C1 segment of cervical spinal cord (tissue), 14 donors: ENCODE measurements around the gene HS6ST1.
A peak's percentile ranks its signal among the peaks of the same experiment; 100 is the strongest.

Source experiments
- DNase-seq, 14 donors: peaks; one replicate each; lab custom pipeline; 2025; lab: John Stamatoyannopoulos, UW

HS6ST1 gene, protein sequence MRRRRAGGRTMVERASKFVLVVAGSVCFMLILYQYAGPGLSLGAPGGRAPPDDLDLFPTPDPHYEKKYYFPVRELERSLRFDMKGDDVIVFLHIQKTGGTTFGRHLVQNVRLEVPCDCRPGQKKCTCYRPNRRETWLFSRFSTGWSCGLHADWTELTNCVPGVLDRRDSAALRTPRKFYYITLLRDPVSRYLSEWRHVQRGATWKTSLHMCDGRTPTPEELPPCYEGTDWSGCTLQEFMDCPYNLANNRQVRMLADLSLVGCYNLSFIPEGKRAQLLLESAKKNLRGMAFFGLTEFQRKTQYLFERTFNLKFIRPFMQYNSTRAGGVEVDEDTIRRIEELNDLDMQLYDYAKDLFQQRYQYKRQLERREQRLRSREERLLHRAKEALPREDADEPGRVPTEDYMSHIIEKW

DNA sequence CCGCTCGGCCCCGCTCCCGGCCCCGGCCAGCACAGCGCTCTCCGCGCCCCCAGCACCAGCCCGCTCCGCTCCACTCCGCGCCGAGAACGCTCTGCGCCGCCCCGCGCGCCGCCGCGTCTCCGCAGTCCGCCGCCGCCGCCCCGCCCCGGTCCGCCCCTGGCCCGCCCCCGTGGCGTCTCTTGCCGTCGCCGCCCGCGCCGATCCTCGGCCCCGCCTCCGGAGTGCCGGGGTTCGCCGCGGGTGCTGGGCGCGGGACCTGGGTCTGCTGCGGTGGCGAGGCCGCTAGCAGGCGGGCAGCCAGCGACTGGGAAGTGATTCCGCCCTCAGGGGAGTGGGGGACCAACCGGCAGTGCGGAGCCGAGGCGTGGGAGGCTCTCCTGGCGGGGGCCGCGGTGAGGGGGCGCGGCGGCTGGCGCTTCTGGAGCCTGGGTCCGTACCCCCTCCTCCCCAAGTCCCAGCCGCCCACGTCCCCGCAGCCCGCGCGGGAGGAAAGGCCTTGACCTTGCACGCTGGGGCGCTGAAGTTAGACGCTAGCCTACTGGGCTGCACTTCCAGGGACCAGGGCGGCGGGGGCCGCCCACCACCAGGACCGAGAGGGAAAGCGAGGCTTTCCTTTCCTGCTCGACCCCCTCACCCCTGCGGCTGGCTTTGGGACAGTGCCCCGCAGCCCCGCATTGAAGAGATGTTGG lies at the start of gene HS6ST1:
Gene HS6ST1 (minus strand): TSS at position 93 of the 689 bp plus-strand sequence. CDS start 305 bp downstream, outside the sequence.
- DNase-seq: peak in 12 of 14 donors; percentile 55 to 93 (median 78)

DNA sequence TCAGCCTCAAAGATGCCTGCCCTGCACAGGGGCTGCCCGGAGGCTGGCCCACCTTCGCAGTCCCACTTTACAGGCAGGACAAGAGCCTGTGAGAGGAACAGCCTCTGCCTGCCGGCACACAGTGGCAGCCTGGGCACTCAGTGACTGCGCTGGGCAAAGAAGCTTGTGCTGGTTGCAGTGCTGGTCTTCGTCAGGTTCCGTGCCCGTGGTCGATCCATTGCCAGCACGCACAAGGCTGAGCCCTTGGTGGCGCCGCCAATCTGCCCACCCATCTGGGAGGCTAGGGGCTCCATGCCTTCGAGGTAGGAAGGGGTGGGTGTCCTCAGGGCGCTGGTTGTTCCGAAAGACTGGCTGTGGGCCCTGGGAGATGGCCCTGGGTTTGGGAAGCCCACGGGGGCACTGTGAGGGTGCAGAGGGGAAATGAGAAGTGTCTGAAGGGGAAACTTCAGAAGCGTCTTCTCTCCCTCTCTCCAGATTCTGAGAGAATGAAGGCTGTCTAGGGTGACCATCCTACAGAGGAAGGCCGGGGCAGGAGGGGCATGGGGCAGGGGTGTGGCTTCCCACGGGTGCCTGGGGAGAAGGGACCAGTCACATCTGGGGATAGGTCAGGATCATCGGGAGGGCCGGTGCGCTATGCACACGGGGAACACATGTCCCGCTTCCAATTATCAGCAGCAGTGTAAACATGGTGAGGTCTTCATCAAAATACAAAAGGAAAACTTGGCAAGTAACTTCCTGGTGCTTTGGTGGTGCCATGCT lies 49.1 kb upstream of the HS6ST1 start:
- no peak for DNase-seq

DNA sequence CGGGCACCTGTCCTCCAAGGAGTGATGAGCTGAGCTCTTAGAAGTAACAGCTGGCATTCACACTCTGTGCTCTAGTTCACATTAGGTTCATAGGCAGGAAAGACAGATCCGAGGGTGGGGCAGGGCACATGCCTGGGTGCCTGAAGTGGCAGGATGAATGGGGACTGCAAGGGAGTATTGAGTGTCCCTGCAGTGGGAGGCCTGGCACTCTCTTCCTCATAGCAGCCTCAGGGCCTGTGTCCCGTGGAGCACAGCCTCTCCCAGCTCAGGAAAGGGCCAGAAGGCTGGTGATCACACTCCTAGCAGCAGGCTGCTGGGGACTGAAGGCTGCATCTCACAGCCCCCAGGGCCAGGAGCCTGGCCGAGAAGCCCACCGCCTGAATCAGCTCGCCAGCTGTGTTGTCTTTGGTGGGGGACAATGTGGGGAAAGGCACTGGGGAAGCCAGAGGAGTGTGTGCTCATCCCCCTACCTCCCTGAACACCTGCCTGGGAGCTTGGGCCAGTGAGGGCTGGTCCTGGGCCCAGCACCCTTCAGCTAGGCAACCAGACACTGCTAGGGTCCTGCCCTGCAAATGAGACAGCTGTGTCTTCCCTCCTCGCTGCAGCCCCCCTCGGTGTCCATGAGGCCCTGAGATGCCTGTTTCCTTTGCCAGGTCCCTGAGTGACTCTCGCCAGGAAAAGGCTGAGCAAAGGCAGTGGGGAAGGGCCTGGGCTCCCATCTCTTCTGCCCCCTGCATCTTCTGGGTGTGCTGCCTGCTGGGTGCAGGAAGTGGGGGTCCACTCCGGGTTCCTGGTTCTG lies 48.2 kb upstream of the HS6ST1 start:
- DNase-seq: no peak

DNA sequence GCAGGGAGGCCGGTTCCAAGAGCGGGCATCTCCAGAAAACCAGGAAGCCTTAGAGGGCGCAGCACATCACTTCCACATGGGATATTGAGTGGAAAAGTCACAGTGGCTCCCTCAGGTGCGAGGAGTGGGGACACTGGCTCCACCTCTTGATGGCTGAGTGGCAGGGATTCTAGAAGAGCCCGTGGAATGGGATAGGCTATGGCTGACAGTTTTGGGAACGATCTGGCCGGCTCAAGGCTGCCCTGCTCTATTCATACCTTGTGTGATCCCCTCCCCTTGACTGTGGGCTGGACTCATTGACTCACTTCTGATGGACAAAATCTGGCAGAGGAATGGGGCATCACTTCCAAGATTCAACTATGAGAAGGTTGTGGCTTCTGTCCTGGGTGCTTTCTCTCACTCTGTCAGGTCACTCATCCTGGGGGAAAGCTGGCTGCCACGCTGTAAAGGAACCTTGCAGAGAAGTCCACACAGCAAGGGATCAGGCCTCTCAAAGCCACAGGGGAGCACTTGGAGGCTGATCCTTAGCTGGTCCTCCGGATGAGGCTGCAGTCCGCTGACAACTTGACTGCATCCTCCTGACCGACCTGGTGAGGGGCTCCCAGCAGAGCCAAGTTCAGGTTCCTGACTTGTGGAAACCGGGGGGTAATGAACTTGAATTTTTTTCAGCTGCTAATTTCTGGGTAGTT lies 46.7 kb upstream of the HS6ST1 start:
- no peak for DNase-seq

DNA sequence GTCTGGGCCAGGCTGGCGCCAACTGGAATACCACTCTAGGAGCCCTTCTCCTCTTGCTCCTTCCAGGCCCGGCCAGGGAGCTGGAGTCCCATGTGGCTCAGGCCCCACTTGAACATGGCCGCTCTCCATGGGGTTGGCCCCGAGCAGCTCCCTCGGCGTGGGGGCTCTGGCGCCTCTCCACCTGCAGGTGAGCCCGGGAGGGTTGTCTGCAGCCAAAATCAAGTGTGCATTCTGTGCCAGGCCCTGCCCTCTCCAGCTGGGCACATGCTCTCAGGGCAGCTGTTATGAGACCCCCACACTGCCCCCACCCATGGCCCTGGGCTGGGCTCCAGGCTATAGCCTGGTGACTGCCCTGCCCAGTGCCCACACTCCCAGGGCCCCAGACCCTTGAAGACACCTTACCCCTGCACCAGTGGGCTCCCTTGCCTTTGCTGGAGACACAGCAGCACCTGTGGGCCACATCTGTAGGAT lies 45.8 kb upstream of the HS6ST1 start:
- no peak for DNase-seq

DNA sequence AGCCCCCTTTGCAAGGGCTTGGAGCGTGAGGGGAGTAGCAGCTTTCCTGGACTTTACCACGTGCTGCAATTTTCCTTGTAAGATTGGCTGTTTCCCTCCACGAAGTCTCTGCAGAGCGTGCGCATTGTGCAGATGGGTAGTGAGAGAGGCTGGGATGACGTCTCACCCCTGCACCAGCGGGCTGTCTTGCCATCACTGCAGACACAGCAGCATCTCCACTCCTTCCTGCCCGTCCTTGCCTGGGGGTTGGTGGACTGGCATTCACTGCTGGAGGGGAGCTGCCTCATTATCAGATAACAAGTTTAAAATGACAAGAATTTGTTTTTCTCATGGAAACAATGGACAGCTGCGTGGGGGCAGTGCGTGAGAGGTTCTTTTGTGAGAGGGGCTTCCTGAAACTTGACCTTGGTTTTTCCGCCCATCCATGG lies 45.3 kb upstream of the HS6ST1 start:
- DNase-seq: no peak

DNA sequence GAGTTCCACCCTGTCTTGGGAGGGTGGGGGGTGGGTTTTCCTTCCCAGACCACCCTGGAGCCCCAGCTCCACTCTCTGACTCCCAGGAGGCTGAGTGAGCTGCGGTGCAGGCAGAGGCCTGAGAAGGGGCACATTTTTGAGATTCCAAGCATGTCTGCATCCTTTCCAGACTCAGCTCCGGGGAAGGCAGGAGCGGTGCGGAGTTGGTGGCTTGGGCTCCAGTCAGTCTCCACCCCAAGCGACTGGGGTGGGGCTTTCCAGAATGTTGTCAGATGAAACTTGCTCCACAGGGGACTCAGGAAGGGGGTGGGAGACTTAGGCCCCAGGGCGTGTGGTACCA lies 44.2 kb upstream of the HS6ST1 start:
- no peak for DNase-seq

DNA sequence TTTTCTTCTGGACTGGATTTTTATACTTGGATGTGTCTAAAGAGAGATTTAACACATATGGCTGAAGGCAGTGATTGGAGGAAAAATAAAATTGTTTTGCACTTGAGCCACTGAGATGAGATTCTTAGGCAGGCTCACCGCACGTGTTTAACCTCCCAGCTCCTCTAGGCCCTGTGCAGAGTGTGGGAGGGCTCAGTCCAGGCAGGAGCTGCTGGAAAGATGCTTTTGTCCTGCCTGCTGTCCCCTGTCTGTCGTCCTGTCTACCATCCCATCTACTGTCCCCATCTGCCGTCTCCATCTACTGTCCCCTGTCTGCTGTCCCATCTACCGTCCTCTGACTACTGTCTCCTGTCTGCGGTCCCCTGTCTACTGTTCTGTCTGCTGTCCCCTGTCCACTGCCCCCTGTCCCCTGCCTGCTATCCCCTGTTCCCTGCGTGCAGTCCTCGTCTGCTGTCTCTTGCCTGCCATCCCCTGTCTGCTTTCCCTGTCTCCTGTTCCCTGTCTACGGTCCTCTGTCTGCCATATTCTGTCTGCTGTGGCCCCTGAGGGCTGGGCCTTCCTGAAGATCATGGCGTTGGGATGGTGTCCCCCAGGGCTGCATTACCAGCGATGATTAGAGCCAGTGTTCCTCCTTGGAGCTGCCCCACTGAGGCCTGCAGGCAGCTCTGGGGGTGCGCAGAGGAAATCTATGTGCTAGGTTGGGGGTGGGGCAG lies 43.7 kb upstream of the HS6ST1 start:
- DNase-seq: no peak

DNA sequence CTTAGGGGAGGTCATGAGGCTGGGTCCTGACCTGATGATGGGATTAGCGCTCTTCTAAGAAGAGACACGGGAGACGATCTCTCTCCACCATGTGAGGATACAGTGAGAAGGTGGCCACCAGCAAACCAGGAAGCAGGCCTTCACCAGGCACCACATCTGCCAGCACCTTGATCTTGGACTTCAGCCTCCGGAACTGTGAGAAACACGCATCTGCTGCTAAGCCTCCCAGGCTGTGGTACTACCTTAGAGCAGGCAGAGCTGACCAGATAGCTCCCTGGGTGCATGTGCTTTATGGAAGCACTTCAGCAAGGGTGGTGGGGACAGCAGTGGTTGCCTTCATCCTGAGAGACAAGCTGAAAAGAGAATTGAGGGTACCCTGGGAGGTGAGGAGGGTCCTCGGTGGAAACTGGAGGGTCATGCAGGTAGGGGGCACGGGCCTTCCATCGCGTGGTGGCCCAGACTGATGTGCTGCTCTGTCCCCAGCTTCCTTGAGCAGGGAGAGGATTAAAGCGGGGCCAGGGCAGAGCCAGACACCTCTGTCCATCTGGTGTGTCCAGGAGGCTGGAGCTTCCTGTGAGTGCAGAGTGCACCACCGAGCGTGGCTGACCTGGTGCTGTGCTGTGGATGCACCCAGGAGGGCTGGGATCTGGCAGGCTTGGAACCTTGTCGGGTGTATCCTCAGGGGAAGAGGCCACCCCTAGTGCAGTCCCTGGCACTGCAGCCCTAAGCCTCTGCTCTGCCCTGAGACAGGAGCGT lies 42.9 kb upstream of the HS6ST1 start:
- no peak for DNase-seq

DNA sequence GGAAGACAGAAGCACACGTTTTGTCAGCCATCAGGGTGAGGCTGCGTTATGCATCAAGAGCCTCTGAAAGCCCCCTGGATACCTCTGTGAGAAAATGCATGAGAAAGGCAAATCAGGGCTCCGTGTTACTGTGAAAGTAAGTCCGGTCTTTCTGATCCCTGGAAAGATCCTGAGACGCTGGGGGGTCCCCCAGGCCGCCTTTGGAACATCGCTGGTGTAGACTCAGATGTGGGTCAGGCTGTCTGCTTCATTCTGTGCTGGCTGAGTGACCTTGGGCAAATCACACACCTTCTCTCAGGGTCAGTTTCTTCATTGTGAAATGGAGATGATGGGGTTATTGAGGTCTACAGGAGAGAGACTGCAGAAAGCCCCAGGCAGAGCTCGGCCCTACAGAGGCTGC lies 42.0 kb upstream of the HS6ST1 start:
- DNase-seq: no peak

DNA sequence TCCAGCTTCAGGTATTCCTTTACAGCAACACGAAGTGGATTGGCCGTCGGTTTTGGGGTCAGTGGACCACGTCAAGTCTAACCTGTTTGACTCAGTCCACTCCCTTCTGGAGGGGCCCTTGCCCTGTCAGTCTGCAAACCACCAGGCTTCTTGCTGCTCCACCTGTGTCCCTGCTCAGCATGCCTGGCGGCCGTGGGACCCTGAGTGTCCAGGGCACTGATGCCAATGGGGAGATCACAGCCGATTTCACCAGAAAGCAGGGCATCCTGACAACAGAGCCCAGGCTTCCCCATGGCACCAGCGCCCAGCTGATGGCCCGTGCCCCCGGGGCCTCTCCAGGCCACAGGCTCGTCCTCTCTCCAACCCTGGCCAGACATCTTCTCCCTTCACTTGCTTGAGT lies 41.2 kb upstream of the HS6ST1 start:
- DNase-seq: no peak

DNA sequence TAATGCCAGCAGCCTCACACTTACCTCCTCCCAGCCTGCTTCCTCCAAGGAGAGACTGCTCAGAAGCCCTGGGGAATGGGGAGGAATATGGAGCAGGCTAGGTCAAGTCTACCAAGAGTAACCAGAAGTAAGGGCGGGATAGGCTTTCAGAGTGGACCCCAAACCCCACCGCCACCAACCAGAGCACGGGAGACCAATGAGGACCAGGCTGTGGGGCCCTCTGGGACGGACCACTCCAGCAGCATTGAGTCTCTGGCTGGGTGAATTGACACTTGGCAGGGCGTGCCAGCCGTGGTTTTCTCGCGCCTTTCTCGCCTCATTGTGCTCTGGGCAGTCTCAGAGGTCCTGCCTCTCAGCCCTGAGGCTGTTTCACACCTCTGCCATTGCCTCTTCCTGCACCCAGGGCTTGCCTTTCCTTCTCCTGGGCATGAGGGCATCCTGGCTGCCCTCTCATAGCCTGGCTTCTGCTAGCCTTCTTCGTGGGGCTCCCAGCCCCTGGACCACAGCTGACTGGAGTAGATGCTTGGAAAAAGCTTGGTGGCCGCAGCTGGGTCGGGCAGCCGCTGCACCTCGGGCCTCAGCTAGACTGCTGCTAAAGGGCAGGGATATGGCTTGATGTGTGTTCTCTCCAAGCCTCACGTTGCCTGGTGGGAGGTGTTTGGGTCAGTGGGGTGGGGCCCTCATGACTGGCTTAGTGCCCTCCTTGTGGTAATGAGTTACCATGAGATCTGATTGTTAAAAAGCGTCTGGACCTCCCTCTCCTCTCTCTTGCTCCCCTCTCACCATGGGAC lies 40.5 kb upstream of the HS6ST1 start:
- DNase-seq: no peak

DNA sequence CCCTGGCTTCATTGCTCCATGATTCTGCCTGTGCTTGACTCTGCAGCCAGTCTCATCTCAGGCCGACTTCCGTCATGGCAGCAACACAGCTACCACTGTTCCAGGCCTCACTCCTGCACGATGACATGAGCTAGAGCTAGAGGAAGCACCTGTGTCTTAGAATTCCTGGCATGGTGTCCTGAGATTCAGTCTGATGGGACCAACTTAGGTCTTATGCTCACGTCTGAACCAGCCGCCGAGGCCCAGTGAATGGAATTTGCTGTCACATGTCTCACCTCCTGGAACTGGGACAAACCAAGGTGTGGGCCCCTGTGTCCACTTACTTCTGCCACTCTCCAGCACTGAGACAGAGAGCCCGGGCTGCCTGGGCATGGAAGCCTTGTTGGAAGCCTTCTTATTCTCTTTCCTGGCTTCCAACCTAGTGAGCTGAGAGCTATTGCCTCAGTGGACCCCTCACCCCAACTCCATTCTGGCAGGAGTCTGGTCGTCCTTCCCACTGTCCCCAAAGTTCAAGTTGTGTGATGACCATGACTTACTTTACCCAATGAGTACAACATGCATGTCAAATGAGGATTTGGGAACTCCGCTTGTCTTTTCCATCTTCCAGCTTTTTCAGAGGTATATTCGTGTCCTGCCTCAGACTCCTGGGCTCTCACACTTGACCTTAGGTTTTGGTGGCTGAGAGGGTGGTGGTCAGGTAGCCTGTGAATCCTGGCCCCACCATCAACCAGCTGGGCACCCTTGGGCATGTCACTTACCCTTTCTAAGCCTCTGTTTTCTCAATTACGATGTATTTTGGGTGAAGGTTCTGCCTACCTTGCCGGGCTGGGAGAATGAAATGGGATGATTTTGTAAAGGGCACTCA lies 39.1 kb upstream of the HS6ST1 start:
- DNase-seq: no peak

DNA sequence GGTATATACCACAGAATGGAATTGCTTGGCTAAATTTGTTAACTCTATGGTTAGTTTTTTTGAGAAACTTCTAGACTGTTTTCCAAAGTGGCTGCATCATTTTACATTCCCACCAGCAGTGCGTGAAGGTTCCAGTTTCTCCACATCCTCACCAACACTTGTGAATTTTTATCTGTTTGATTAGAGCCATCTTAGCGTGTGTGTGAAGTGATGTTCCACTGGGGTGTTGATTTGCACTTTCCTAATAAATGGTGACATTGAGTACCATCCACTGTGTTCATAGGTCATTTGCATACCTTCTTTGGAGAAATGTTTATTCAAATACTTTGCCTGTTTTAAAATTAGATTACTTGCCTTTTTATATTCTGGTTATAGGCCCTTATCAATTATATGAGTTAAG lies 37.5 kb upstream of the HS6ST1 start:
- no peak for DNase-seq

DNA sequence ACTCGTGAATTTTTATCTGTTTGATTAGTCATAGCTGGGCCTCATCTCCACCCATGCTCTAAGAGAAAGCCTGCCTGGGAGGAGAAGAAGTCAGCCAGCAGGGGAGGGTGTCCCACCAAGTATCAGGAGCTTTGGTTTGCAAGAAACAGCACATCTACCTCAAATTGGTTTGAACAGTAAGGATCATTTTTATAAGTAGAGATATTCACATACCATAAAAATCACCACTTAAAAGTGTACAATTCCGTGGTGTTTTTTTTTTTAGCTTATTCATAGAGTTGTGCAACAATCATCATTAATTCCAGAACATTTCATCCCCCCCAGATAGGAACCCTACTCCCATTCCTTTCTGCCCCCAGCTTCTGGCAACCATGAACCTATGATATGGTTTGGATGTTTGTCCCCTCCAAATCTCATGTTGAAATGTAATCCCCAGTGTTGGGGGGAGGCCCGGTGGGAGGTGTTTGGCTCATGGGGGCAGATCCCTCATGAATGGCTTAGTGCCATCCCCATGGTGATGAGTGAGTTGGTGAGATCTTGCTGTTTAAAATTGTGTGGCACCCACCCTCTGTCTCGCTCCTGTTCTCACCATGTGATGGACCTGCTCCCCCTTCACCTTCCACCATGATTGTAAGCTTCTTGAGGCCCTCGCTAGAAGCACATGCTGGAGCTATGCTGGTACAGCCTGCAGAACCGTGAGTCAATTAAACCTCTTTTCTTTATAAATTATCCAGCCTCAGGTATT lies 36.2 kb upstream of the HS6ST1 start:
- no peak for DNase-seq

DNA sequence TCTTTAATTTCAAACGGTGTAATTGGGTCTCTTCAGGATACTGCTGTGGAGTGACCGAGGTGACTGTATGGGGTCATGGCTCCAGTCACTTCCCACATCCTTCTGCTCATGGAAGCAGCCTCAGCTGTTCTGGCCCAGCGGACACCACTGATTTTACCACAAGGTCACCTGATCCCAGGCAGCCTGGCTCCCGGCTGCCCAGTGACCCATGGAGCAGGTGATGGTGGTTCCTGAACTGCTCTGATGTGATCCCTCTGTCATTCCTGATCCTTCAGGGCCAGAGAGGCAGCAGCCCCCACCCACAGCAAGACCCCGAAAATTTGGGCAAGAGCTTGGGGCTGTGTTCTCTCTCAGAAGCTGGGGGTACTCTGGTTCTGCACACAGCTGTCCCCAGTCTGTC lies 35.5 kb upstream of the HS6ST1 start:
- no peak for DNase-seq

DNA sequence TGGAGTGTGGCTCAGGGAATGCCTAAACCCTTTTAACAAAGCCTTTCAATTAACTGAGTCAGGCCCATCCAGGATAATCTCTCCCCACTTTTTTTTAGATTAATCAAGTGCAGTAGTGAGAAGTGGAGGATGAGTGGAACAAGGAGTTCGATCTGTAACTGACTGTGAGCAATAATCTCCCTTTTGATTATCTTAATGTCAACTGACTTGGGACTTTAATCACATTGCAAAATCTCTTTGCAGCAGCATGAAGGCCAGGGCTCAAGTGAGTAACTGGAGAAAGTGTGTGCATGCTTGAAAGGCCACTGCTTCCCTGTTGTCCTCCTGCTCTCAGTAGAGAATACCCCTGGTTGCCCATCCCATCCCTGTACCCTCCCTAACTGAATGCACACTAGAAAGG lies 32.1 kb upstream of the HS6ST1 start:
- no peak for DNase-seq
